ENCODE results near the gene SUN1.

Gene SUN1

GRCh38 chr7:910441-910861, 78.2 kb downstream of the SUN1 start:
- no peak overlapping the region for H3K9ac ChIP-seq (ENCODE audit: low read length)
- no peaks in the 10 kb centered on the region for H3K36me3 ChIP-seq (ENCODE audit: control insufficient read depth, insufficient read depth, low read length)
- H3K4me3 ChIP-seq (ENCODE audit: low read depth, low read length), result no peak overlapping the region
- peaks cover 11% of the 10 kb centered on the region for H3K4me1 ChIP-seq (ENCODE audit: control insufficient read depth, insufficient read depth, low read length)
- no peak overlapping the region for H3K27ac ChIP-seq (ENCODE audit: low read depth, low read length)
- H3K27me3 ChIP-seq (ENCODE audit: control insufficient read depth, insufficient read depth, low read length), result peaks cover 37% of the 10 kb centered on the region
- H3K9me3 ChIP-seq (ENCODE audit: control insufficient read depth, insufficient read depth, low read depth, low read length), result no peaks in the 10 kb centered on the region

GRCh38 chr7:910931-911431, 78.7 kb downstream of the SUN1 start:
- Histone ChIP-seq H3K4me1 (ENCODE audit: control insufficient read depth, insufficient read depth, low read length) (peaks cover 11% of the 10 kb centered on the region), H3K27ac (ENCODE audit: low read depth, low read length) (no peak overlapping the region), H3K27me3 (ENCODE audit: control insufficient read depth, insufficient read depth, low read length) (peaks cover 33% of the 10 kb centered on the region), H3K36me3 (ENCODE audit: control insufficient read depth, insufficient read depth, low read length) (no peaks in the 10 kb centered on the region), H3K4me3 (ENCODE audit: low read depth, low read length) (no peak overlapping the region), H3K9ac (ENCODE audit: low read length) (no peak overlapping the region), H3K9me3 (ENCODE audit: control insufficient read depth, insufficient read depth, low read depth, low read length) (no peaks in the 10 kb centered on the region)

DNA sequence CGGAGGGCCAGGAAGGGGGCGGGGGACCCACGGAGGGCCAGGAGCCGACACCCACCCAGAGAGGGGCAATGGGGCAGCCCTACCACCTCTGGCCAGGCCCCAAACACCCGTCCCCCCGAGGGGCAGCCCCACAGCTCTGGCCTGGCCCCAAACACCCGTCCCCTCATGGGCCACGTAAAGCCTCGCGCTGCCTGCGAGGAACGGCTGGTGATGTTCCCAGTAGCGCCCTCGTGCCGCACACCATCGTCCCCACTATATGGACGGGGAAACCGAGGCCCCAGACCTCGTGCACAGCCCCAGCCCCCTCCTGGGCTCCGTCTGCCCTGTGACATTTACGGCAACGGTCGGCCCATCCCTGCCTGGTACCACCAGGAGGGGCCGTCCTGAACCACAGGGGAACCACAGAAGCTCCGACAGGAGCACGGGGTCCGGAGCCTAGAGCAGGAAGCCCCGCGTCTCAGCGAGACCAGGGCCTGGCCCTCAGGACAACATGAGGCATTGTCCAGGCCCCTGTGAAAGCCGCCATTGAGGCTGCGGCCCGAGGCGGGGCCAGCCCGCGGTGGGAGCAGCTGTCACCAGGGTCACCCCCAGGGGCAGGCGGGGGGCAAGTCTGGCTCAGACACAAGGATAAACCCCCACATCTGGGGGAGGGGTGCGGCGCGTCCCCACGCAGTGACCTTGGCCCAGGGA, 79.7 kb downstream of the SUN1 start:
- peaks cover 11% of the 10 kb centered on the region for H3K4me1 ChIP-seq (ENCODE audit: control insufficient read depth, insufficient read depth, low read length)
- no peaks in the 10 kb centered on the region for H3K36me3 ChIP-seq (ENCODE audit: control insufficient read depth, insufficient read depth, low read length)
- H3K27ac ChIP-seq (ENCODE audit: low read depth, low read length), result no peak overlapping the region
- H3K9me3 ChIP-seq (ENCODE audit: control insufficient read depth, insufficient read depth, low read depth, low read length), result no peaks in the 10 kb centered on the region
- H3K27me3 ChIP-seq (ENCODE audit: control insufficient read depth, insufficient read depth, low read length), result peaks cover 30% of the 10 kb centered on the region
- H3K9ac ChIP-seq (ENCODE audit: low read length), result no peak overlapping the region
- no peak overlapping the region for H3K4me3 ChIP-seq (ENCODE audit: low read depth, low read length)

GRCh38 chr7:913736-914520, 81.7 kb downstream of the SUN1 start:
- Histone ChIP-seq H3K4me1 (ENCODE audit: control insufficient read depth, insufficient read depth, low read length) (peaks cover 11% of the 10 kb centered on the region), H3K4me3 (ENCODE audit: low read depth, low read length) (no peak overlapping the region), H3K27ac (ENCODE audit: low read depth, low read length) (no peak overlapping the region), H3K36me3 (ENCODE audit: control insufficient read depth, insufficient read depth, low read length) (no peaks in the 10 kb centered on the region), H3K9ac (ENCODE audit: low read length) (no peak overlapping the region), H3K9me3 (ENCODE audit: control insufficient read depth, insufficient read depth, low read depth, low read length) (no peaks in the 10 kb centered on the region), H3K27me3 (ENCODE audit: control insufficient read depth, insufficient read depth, low read length) (peaks cover 12% of the 10 kb centered on the region; the same call in 1 of the 2 replicates)

DNA sequence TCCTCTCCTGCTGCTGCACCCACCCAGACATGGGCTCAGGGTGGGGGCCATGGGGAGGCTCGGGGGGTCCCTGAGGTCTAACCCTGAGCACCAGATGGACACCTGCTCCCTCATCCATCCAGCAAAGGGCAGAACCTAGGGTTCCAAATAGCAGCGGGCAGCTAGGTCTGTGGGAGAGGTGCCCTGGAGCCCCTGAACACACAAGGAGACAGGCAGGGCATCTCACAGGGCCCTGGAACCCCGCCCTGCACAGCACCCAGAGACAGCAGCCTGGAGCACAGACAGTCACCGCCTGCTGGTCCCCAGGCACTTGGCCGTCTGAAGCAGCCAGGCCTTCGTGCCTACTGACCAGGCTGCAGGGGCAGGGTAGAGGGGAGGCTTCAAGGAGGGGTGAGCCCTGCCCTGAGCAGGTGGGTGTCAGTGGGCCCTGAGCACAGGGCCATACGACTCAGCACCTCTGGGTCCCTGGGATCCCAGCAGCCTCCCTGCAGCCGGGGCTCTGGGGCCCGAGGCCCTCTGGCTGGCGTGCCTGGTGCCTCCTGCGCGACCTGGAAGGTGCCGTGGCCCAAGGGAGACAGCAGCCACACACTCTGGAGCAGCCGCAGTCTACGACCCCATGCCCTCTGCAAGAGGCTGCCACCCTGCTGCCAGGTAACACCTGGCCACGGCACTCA, 82.4 kb downstream of the SUN1 start:
- no peaks in the 10 kb centered on the region for H3K36me3 ChIP-seq (ENCODE audit: control insufficient read depth, insufficient read depth, low read length)
- H3K4me3 ChIP-seq (ENCODE audit: low read depth, low read length), result no peak overlapping the region
- H3K27ac ChIP-seq (ENCODE audit: low read depth, low read length), result no peak overlapping the region
- H3K4me1 ChIP-seq (ENCODE audit: control insufficient read depth, insufficient read depth, low read length), result peaks cover 8% of the 10 kb centered on the region
- H3K9ac ChIP-seq (ENCODE audit: low read length), result no peak overlapping the region
- peaks cover 7% of the 10 kb centered on the region; the same call in 1 of the 2 replicates for H3K27me3 ChIP-seq (ENCODE audit: control insufficient read depth, insufficient read depth, low read length)
- H3K9me3 ChIP-seq (ENCODE audit: control insufficient read depth, insufficient read depth, low read depth, low read length), result no peaks in the 10 kb centered on the region

DNA sequence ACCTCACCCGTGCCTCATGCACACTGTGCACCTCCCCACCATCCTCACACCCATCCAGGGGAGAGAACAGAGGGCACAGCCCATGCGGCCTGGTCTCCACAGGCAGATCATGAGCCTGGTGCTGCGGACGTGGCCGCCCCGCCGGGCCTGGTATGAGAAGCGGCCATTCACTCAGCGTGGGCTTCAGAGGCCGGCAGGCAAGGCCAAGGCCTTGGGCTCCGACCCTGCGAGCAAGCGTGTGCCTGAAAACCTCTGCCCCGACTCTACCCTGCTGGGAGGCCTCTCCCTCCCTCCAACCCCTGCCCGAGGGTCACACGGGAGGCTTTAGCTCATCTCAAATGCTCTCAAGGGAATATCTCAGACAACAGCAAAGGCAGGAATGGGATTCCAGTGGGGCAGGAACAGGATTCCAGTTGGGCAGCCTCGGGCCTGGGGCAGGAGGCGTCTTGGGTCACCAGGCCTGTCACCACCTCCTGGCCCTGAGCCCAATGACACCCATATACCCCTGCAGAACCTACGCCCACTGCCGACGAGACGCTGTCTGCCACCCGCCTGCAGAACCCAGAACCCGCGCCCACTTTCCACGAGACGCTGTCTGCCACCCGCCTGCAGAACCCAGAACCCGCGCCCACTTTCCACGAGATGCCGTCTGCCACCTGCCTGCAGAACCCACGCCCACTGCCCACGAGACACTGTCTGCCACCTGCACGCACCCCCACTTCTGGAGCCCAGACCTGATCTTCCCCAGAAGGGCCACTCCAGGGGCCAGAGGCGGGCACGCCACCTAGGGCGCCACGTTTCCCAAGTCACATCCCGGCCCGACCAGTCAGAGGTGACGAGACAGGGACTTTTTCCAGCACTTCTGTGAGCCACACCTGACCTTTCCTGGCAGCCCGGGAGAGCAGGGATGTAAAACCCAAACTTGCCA, 83.3 kb downstream of the SUN1 start:
- Histone ChIP-seq H3K9me3 (ENCODE audit: control insufficient read depth, insufficient read depth, low read depth, low read length) (no peaks in the 10 kb centered on the region), H3K9ac (ENCODE audit: low read length) (no peak overlapping the region), H3K4me3 (ENCODE audit: low read depth, low read length) (no peak overlapping the region), H3K27me3 (ENCODE audit: control insufficient read depth, insufficient read depth, low read length) (no peaks in the 10 kb centered on the region; the same call in 1 of the 2 replicates), H3K4me1 (ENCODE audit: control insufficient read depth, insufficient read depth, low read length) (peaks cover 1% of the 10 kb centered on the region), H3K36me3 (ENCODE audit: control insufficient read depth, insufficient read depth, low read length) (no peaks in the 10 kb centered on the region), H3K27ac (ENCODE audit: low read depth, low read length) (no peak overlapping the region)

DNA sequence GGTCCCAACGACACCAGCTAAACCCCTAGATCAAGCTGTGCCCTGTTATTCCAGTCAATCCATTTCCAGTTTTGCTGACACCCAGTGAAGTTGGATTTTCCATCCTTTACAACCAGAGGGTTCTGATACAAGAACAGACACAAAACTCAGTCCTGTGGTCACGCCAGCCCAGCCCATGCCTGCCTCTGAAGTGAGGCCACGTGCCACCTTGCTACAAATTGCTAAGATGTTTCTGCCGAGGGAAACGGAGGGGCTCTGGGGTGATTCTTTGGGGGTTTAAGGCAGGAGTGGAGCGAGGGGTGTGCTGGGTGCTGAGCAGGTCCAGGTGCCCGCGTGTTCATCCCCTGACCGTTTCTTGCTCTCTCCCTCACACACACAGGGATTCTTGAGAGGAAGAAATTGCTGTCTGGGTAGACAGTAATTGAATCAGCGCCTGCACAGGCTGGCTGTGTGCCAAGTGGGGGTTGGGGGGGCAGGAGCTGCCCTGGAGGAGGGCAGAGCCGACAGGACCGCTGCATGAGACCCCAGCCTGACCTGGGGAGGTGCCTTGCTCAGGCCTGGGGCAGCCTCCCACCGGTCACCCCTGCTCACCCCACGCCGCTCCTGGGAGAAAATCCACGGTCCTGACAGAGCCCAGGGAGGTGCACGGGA, 84.1 kb downstream of the SUN1 start:
- Histone ChIP-seq H3K4me1 (ENCODE audit: control insufficient read depth, insufficient read depth, low read length) (no peaks in the 10 kb centered on the region), H3K4me3 (ENCODE audit: low read depth, low read length) (no peak overlapping the region), H3K36me3 (ENCODE audit: control insufficient read depth, insufficient read depth, low read length) (no peaks in the 10 kb centered on the region), H3K9ac (ENCODE audit: low read length) (no peak overlapping the region), H3K9me3 (ENCODE audit: control insufficient read depth, insufficient read depth, low read depth, low read length) (no peaks in the 10 kb centered on the region), H3K27me3 (ENCODE audit: control insufficient read depth, insufficient read depth, low read length) (no peaks in the 10 kb centered on the region; the same call in 1 of the 2 replicates), H3K27ac (ENCODE audit: low read depth, low read length) (no peak overlapping the region)

- Histone ChIP-seq H3K36me3 (ENCODE audit: control insufficient read depth, insufficient read depth, low read length) (no peaks in the 10 kb centered on the region), H3K4me1 (ENCODE audit: control insufficient read depth, insufficient read depth, low read length) (no peaks in the 10 kb centered on the region)
These were observed 85.2 kb downstream of the SUN1 start for GRCh38 chr7:917255-918117.

DNA sequence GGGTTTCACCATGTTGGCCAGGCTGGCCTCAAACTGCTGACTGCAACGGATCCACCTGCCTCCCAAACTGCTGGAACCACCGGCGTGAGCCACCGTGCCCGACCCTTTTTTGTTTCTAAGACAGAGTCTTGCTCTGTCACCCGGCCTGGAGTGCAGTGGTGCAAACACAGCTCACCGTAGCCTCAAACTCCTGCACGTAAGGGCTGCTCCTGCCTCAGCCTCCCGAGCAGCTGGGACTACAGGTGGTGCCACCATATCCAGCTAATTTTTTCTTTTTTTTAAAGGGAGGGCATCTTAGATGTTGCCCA, 85.8 kb downstream of the SUN1 start:
- H3K36me3 ChIP-seq (ENCODE audit: control insufficient read depth, insufficient read depth, low read length), result no peaks in the 10 kb centered on the region
- H3K27me3 ChIP-seq (ENCODE audit: control insufficient read depth, insufficient read depth, low read length), result no peaks in the 10 kb centered on the region
- H3K4me1 ChIP-seq (ENCODE audit: control insufficient read depth, insufficient read depth, low read length), result peaks cover 4% of the 10 kb centered on the region; the same call in 1 of the 2 replicates

More at GRCh38 chr7:917255-918117, 85.2 kb downstream of the SUN1 start:
- H3K9me3 ChIP-seq (ENCODE audit: control insufficient read depth, insufficient read depth, low read depth, low read length), result no peaks in the 10 kb centered on the region
- no peaks in the 10 kb centered on the region for H3K27me3 ChIP-seq (ENCODE audit: control insufficient read depth, insufficient read depth, low read length)
- no peak overlapping the region for H3K27ac ChIP-seq (ENCODE audit: low read depth, low read length)
- no peak overlapping the region for H3K4me3 ChIP-seq (ENCODE audit: low read depth, low read length)
- H3K9ac ChIP-seq (ENCODE audit: low read length), result no peak overlapping the region

More for the DNA sequence above, 85.8 kb downstream of the SUN1 start:
- Histone ChIP-seq H3K4me3 (ENCODE audit: low read depth, low read length) (no peak overlapping the region), H3K9me3 (ENCODE audit: control insufficient read depth, insufficient read depth, low read depth, low read length) (no peaks in the 10 kb centered on the region), H3K27ac (ENCODE audit: low read depth, low read length) (no peak overlapping the region), H3K9ac (ENCODE audit: low read length) (no peak overlapping the region)
